PFSK-1 (cell line): ENCODE measurements around the gene KIF17.

Source experiments
- FOXP2 ChIP-seq: optimal IDR thresholded peaks from 2 replicates; pipeline ENCODE3; 2011; ENCODE audit warnings: borderline replicate concordance, control low read depth, inconsistent platforms; ENCODE audit not compliant: insufficient read depth; ENCODE audit errors: extremely low read length, extremely low read depth
- POLR2AphosphoS5 ChIP-seq: IDR thresholded peaks from 2 replicates; pipeline ENCODE4 v1.6.1; 2012; ENCODE audit warnings: low read depth, mild to moderate bottlenecking, control low read depth, low read length, moderate library complexity
- REST ChIP-seq, 2 experiments: IDR thresholded peaks; 2 replicates each; pipeline versions ENCODE4 v1.6.1 to v1.8.0; 2011 to 2012; ENCODE audit warnings: low read depth in 2 of 2, low read length in 2 of 2, control low read depth in 1 of 2, inconsistent platforms in 1 of 2, mild to moderate bottlenecking in 1 of 2, moderate library complexity in 1 of 2; ENCODE audit not compliant: insufficient read depth in 1 of 2
- SIN3A ChIP-seq: IDR thresholded peaks from 2 replicates; pipeline ENCODE4 v1.6.1; 2012; ENCODE audit warnings: mild to moderate bottlenecking, low read length, moderate library complexity, borderline replicate concordance; ENCODE audit not compliant: insufficient read depth
- TAF1 ChIP-seq: IDR thresholded peaks from 2 replicates; pipeline ENCODE4 v1.6.1; 2012; ENCODE audit warnings: low read length, control low read depth, borderline replicate concordance; ENCODE audit not compliant: insufficient read depth

KIF17 gene

DNA sequence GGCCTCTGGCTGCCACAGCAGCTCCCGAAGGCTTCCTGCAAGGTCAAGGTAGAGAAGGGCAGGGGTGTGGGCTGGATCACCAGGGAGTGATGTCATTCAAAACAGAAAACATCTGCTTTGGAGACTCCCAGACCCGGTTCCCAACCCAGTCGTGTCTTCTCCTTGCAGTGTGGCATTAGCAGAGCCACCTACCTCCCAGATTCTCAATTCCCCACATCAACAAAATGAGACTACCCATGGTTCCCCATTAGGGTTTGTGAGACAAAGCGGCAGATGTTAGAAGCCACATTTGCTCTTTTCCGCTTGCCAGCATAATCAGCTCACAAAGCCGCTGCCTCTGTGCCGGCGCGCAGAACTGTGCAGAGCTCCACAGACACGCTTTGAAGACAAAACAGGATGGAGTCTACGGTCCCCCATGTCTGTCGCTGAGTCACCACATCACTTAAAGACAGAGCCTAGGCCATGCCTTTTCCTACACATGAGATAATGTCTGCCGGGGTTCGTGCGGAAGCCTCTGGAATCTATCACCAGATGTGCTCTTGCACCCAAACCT lies 12.5 kb downstream of the KIF17 start:
- TF ChIP-seq FOXP2 (no peak), REST (IDR thresholded peaks at IDR 0.05; ENCODE audit: insufficient read depth in 1 of 2, low read depth in 2 of 2, low read length in 2 of 2) (no peak), TAF1 (no peak), SIN3A (no peak), POLR2AphosphoS5 (no peak)

GRCh38 chr1:20704390-20705202 lies 13.2 kb downstream of the KIF17 start:
- TF ChIP-seq REST (IDR thresholded peaks at IDR 0.05; ENCODE audit: insufficient read depth in 1 of 2, low read depth in 2 of 2, low read length in 2 of 2), result no peak
- no peak for TF ChIP-seq SIN3A

GRCh38 chr1:20703124-20703756 lies 14.6 kb downstream of the KIF17 start:
- TF ChIP-seq TAF1 (no peak), REST (IDR thresholded peaks at IDR 0.05; ENCODE audit: insufficient read depth in 1 of 2, low read depth in 2 of 2, low read length in 2 of 2) (no peak), FOXP2 (no peak), POLR2AphosphoS5 (no peak), SIN3A (no peak)

DNA sequence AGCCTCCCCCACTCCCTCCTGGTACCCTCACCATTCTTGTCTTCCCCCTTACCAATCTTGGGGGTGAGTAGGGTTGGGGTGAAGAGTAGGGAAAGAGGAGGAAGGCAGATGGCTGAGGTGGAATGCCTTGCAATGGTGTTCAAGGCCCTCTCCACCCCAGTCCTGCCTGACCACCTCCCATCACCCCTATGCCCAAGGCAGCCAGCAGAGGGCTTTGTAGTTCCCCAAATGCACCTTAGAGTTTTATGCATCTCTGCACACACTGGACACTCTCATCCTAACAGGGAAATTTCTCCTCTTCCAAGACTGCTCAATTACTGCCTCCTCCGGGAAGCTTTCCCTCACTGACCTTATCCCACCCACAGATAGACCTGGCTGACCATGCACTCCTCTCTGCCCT lies 15.4 kb downstream of the KIF17 start:
- no peak for TF ChIP-seq SIN3A
- no peak for TF ChIP-seq FOXP2
- no peak for TF ChIP-seq TAF1
- TF ChIP-seq REST (IDR thresholded peaks at IDR 0.05; ENCODE audit: insufficient read depth in 1 of 2, low read depth in 2 of 2, low read length in 2 of 2), result no peak
- TF ChIP-seq POLR2AphosphoS5, result no peak

DNA sequence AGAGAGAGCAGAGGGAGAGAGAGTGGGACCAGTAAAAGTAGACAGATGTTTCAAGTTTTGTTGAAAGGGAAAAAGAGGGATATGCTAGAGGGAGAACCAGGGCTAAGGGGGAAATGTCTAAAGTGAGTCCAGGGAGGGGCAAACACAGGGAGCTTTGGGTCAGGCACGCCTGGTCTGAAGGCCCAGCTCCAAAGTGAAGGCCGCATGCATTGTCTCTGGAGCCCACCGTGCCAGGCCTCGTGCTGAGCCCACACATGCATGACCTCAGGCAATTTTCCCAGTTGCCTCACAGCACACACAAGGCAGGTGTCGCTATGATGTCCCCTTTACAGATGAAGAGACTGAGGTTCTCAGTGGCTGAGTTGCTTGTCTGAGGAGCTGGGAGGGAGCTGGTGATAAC lies 16.0 kb downstream of the KIF17 start:
- no peak for TF ChIP-seq REST (IDR thresholded peaks at IDR 0.05; ENCODE audit: insufficient read depth in 1 of 2, low read depth in 2 of 2, low read length in 2 of 2)
- TF ChIP-seq TAF1, result no peak
- TF ChIP-seq SIN3A, result no peak
- TF ChIP-seq POLR2AphosphoS5, result no peak
- no peak for TF ChIP-seq FOXP2
